Measurements from ENCODE around the gene DYNC2I2. TPM values are rescaled to one million over a fixed set of nuclear protein-coding genes. Genes with fewer than 3 reads are reported as not detected.

Gene DYNC2I2
- total RNA-seq, 1 experiment from 2014 or later = 71.1 TPM

DNA sequence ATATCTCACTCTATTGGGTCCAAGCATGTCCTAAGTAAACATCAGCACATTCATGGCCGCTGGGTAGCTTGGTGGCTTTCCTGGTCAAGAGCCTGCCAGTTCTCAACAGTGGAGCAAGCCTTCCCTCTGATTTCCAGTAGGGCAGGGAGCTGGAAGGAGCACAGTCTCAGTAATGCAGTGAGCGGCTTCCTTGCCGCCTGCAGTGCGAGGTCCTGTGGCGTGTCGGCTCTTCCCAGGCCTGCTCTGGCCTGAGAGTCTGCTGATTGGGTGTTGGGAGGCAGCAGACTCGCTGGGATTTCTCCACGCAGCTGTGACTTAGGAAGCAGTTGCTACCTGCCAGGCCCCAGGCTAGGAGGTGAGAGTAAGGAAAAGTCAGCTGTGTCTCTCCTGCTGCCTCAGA lies 53.0 kb downstream of the DYNC2I2 start:
- Mint-ChIP-seq H3K4me3 (no peak overlapping the region), H3K27me3 (ENCODE audit: low read depth) (no peaks in the 10 kb centered on the region), H3K36me3 (peaks cover 68% of the 10 kb centered on the region), H3K27ac (no peak overlapping the region; the same call in none of the 2 replicates), H3K9me3 (no peaks in the 10 kb centered on the region), H3K4me1 (no peaks in the 10 kb centered on the region)
- ATAC-seq = no peak
- TF ChIP-seq, protein P1, sequence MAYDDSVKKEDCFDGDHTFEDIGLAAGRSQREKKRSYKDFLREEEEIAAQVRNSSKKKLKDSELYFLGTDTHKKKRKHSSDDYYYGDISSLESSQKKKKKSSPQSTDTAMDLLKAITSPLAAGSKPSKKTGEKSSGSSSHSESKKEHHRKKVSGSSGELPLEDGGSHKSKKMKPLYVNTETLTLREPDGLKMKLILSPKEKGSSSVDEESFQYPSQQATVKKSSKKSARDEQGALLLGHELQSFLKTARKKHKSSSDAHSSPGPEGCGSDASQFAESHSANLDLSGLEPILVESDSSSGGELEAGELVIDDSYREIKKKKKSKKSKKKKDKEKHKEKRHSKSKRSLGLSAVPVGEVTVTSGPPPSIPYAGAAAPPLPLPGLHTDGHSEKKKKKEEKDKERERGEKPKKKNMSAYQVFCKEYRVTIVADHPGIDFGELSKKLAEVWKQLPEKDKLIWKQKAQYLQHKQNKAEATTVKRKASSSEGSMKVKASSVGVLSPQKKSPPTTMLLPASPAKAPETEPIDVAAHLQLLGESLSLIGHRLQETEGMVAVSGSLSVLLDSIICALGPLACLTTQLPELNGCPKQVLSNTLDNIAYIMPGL (CRISPR knock-in tag; IDR thresholded peaks at IDR 0.05) = no peak
- TF ChIP-seq FOXJ3 (CRISPR knock-in tag; IDR thresholded peaks at IDR 0.05; ENCODE audit: borderline replicate concordance) = no peak
- no peak for TF ChIP-seq TEAD1 (CRISPR knock-in tag; IDR thresholded peaks at IDR 0.05)
- TF ChIP-seq MLX (CRISPR knock-in tag; IDR thresholded peaks at IDR 0.05) = no peak
- TF ChIP-seq USF1 (CRISPR knock-in tag; IDR thresholded peaks at IDR 0.05) = no peak
- TF ChIP-seq, protein P2, sequence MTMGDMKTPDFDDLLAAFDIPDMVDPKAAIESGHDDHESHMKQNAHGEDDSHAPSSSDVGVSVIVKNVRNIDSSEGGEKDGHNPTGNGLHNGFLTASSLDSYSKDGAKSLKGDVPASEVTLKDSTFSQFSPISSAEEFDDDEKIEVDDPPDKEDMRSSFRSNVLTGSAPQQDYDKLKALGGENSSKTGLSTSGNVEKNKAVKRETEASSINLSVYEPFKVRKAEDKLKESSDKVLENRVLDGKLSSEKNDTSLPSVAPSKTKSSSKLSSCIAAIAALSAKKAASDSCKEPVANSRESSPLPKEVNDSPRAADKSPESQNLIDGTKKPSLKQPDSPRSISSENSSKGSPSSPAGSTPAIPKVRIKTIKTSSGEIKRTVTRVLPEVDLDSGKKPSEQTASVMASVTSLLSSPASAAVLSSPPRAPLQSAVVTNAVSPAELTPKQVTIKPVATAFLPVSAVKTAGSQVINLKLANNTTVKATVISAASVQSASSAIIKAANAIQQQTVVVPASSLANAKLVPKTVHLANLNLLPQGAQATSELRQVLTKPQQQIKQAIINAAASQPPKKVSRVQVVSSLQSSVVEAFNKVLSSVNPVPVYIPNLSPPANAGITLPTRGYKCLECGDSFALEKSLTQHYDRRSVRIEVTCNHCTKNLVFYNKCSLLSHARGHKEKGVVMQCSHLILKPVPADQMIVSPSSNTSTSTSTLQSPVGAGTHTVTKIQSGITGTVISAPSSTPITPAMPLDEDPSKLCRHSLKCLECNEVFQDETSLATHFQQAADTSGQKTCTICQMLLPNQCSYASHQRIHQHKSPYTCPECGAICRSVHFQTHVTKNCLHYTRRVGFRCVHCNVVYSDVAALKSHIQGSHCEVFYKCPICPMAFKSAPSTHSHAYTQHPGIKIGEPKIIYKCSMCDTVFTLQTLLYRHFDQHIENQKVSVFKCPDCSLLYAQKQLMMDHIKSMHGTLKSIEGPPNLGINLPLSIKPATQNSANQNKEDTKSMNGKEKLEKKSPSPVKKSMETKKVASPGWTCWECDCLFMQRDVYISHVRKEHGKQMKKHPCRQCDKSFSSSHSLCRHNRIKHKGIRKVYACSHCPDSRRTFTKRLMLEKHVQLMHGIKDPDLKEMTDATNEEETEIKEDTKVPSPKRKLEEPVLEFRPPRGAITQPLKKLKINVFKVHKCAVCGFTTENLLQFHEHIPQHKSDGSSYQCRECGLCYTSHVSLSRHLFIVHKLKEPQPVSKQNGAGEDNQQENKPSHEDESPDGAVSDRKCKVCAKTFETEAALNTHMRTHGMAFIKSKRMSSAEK (CRISPR knock-in tag; IDR thresholded peaks at IDR 0.05; ENCODE audit: borderline replicate concordance) = no peak
- TF ChIP-seq ERG (CRISPR knock-in tag; IDR thresholded peaks at IDR 0.05) = no peak
- TF ChIP-seq CTCF (IDR thresholded peaks at IDR 0.05) = no peak
- no peak for TF ChIP-seq SMAD4 (CRISPR knock-in tag; IDR thresholded peaks at IDR 0.05)
- TF ChIP-seq FOXP4 (CRISPR knock-in tag; IDR thresholded peaks at IDR 0.05) = no peak
- no peak for TF ChIP-seq NR3C1 (CRISPR knock-in tag; conservative IDR thresholded peaks at IDR 0.05; ENCODE audit: low read depth)
- no peak for TF ChIP-seq GABPB1 (CRISPR knock-in tag; IDR thresholded peaks at IDR 0.05)
- TF ChIP-seq JUN (CRISPR knock-in tag; IDR thresholded peaks at IDR 0.05) = no peak
- TF ChIP-seq, protein P3, sequence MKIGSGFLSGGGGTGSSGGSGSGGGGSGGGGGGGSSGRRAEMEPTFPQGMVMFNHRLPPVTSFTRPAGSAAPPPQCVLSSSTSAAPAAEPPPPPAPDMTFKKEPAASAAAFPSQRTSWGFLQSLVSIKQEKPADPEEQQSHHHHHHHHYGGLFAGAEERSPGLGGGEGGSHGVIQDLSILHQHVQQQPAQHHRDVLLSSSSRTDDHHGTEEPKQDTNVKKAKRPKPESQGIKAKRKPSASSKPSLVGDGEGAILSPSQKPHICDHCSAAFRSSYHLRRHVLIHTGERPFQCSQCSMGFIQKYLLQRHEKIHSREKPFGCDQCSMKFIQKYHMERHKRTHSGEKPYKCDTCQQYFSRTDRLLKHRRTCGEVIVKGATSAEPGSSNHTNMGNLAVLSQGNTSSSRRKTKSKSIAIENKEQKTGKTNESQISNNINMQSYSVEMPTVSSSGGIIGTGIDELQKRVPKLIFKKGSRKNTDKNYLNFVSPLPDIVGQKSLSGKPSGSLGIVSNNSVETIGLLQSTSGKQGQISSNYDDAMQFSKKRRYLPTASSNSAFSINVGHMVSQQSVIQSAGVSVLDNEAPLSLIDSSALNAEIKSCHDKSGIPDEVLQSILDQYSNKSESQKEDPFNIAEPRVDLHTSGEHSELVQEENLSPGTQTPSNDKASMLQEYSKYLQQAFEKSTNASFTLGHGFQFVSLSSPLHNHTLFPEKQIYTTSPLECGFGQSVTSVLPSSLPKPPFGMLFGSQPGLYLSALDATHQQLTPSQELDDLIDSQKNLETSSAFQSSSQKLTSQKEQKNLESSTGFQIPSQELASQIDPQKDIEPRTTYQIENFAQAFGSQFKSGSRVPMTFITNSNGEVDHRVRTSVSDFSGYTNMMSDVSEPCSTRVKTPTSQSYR (CRISPR knock-in tag; IDR thresholded peaks at IDR 0.05) = no peak
- no peak for TF ChIP-seq ELF4 (CRISPR knock-in tag; IDR thresholded peaks at IDR 0.05; ENCODE audit: low read depth)
- TF ChIP-seq EMX1 (CRISPR knock-in tag; IDR thresholded peaks at IDR 0.05) = no peak
- no peak for TF ChIP-seq ZNF423 (CRISPR knock-in tag; IDR thresholded peaks at IDR 0.05)
- TF ChIP-seq RORB (CRISPR knock-in tag; IDR thresholded peaks at IDR 0.05) = no peak
- no peak for TF ChIP-seq ZNF219 (CRISPR knock-in tag; IDR thresholded peaks at IDR 0.05; ENCODE audit: borderline replicate concordance)
- no peak for TF ChIP-seq MXD4 (CRISPR knock-in tag; IDR thresholded peaks at IDR 0.05; ENCODE audit: borderline replicate concordance)
- ChIA-PET POLR2A (no interaction called here), CTCF (interaction anchor here (1.6 kb wide), 1 partner anchor 32 kb away, joined by 7 read pairs; no protein-coding TSS in a partner anchor)
- DNase-seq (ENCODE audit: low spot score) = no peak

Measured in WTC11 (cell line).